GM12891 (cell line): Measurements from ENCODE around the gene TMC4.

ENCODE experiments used
- POLR2A ChIP-seq: IDR thresholded peaks from 2 replicates; pipeline ENCODE4 v1.6.1; 2011; ENCODE audit warnings: low read depth, low read length, control low read depth
- POLR2AphosphoS5 ChIP-seq: IDR thresholded peaks from 2 replicates; pipeline ENCODE4 v1.6.1; 2011; ENCODE audit warnings: low read depth, low read length, control low read depth
- TAF1 ChIP-seq: IDR thresholded peaks from 2 replicates; pipeline ENCODE4 v1.6.1; 2011; ENCODE audit warnings: low read depth, low read length, control low read depth

- TF ChIP-seq POLR2AphosphoS5: no peak
- no peak for TF ChIP-seq POLR2A
- no peak for TF ChIP-seq TAF1
Observed at GRCh38 chr19:54216869-54217268, 43.9 kb upstream of the TMC4 start.
